GM21390 (cell line): ENCODE data around the gene CD81.
A peak's percentile ranks its signal among the peaks of the same experiment; 100 is the strongest.

Source experiments
- ATAC-seq: cut with Tn5 transposase; IDR thresholded peaks from one replicate; pipeline ENCODE4 v1.9.1; 2021; ENCODE audit not compliant: unreplicated experiment

CD81 gene

GRCh38 chr11:2374456-2375201 is 2.5 kb upstream of the CD81 start:
- ATAC-seq, result no peak

- no peak for ATAC-seq
Observed at GRCh38 chr11:2375341-2375853, 1.7 kb upstream of the CD81 start.

- no peak for ATAC-seq
Observed at GRCh38 chr11:2375964-2376551, 1.1 kb upstream of the CD81 start.

- no peak for ATAC-seq
Observed at GRCh38 chr11:2377511-2378443, 667 bp downstream of the CD81 start.

- no peak for ATAC-seq
Observed at GRCh38 chr11:2378527-2379210, 1.6 kb downstream of the CD81 start.

GRCh38 chr11:2379466-2380174 is 2.5 kb downstream of the CD81 start:
- no peak for ATAC-seq

GRCh38 chr11:2380396-2380795 is 3.3 kb downstream of the CD81 start:
- no peak for ATAC-seq

DNA sequence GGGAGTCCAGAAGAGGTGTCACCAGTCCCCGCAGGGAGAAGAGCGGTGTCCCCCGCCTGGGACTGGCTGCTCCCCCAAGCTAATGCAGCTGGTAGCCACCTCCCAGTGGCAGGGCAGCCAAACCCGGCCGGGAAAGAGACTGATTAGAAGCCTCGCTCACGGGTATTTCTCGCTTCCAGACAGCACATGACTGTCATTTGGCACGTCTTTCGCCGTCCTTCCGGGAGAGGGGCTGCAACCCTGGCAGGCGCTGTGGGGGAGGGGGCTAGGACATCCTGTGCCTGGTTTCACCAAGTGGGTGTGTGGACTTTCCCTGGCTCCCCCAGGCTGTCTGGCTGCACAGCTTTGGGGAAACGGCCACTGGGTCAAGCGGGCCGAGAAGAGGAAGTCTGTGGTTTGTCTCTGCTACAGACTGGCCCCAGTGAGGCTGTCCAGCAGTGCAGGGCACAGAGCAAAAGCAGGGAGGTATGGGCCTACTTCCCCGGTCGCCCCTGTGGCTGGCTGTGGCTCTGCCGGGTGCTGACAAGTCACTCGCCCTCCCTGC is 3.8 kb downstream of the CD81 start:
- no peak for ATAC-seq

GRCh38 chr11:2381494-2382128 is 4.5 kb downstream of the CD81 start:
- no peak for ATAC-seq

- no peak for ATAC-seq
Observed at GRCh38 chr11:2382129-2382517, 5.0 kb downstream of the CD81 start.

- no peak for ATAC-seq
Observed at GRCh38 chr11:2382936-2383851, 6.1 kb downstream of the CD81 start.

GRCh38 chr11:2383852-2384804 is 7.0 kb downstream of the CD81 start:
- no peak for ATAC-seq

DNA sequence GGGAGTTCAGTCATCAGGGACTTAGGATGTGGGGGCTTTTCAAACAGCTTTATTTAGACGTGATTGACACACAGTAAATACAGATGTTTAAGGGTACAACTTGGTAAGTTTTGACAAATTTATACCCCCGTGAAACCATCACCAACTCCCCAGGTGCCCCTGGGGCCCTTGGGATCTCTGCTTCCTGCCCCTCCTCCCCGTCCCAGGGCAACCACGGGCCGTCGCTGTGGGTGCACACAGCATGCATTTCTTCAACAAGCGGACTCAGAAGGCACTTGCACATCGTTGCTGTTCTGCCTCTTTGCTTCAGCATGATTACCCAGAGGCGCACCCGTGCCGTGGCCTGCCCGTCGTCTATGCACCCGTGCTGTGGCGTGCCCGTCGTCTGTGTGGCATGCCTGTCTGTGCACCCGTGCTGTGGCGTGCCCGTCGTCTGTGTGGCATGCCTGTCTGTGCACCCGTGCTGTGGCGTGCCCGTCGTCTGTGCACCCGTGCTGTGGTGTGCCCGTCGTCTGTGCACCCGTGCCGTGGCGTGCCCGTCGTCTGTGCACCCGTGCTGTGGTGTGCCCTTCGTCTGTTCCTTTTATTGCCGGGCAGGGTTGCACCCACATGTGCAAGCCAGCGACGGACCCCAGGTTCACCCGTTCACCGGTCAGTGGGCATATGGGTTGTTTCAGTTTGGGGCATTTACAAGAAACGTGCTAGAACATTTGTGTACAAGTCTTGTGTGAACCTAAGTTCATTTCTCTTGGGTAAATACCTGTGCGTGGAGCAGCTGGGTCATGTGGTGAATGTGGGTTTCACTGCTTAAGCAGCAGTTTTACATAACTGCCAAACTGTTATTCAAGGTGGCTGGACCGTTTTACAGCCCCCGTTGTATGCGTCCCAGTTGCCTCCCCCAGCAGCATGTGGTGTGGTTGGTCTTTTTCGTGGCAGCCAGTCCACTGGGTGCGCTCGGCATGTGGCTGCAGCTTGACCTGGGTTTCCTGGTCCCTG is 8.3 kb downstream of the CD81 start:
- peak; percentile 29 for ATAC-seq

DNA sequence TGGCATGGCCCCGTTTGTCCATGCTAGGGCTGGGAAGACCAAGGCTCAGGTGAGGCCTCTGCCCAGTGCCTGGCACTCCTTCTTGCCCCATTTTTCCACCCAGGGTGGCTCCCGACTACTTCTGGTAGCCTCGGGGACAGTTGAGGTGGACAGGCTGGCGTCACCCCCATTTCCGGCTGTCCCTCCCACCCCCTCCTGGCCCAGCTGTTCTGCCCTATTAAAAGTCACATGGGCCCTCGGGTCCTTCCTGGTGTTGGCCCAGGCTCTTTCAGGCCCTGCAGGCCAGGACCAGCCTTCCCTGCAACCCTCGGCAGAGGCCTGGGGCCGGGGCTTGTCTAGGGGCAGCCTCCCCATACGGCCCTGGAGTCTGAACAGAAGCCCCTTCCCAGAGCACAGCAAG is 9.5 kb downstream of the CD81 start:
- ATAC-seq, result no peak

- no peak for ATAC-seq
Observed at GRCh38 chr11:2387266-2387987, 10.3 kb downstream of the CD81 start.
